Esophagus squamous epithelium (tissue), 4 donors: ENCODE data around the gene TPGS2.

Experiments
- POLR2A ChIP-seq, 4 donors: fragments of 450-650 bp; IDR thresholded peaks; one replicate each; pipeline ENCODE4 v1.6.1; 2017; ENCODE audit warnings: antibody characterized with exemption in 4 of 4, mild to moderate bottlenecking in 4 of 4, moderate library complexity in 3 of 4
- TF ChIP-seq, protein P1 (sequence below), 6 experiments: fragments of 450-650 bp in 4 of 6; fragments of 200-600 bp in 2 of 6; sonication (generic) in 2 of 6; IDR thresholded peaks; one replicate each; pipeline ENCODE4 v1.5.1; 2016 to 2019; ENCODE audit warnings: antibody characterized with exemption in 6 of 6, mild to moderate bottlenecking in 4 of 6, moderate library complexity in 4 of 6

DNA sequence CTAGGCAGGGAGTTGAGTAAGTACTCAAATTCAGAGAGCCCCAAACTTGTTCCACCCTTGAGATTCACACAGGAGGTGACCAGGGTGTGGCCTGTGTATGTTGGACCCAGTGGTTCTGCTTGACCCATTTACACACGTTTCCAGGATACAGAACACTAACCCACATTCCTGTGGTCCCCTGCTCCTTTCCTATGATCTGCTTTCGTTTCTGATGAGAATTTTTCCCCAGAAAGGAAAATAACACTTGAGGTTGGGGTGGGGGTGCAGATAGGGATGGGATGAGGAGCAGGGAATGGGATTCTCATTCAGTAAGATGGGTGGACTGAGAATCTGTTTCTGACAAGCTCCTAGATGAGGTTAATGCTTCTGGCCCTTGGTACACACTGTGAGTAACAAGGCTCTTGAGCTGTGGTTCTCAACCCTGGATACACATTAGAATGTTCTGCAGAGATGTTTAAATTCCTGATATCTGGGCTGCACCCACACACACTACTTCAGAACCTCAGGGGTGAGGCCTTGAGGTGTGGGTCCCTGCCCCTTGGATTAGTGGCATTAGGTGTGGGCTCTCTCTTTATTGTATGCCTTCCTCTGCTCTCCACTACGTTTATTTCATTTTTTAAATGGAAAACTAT, 58.4 kb downstream of the TPGS2 start:
- TF ChIP-seq, protein P1, sequence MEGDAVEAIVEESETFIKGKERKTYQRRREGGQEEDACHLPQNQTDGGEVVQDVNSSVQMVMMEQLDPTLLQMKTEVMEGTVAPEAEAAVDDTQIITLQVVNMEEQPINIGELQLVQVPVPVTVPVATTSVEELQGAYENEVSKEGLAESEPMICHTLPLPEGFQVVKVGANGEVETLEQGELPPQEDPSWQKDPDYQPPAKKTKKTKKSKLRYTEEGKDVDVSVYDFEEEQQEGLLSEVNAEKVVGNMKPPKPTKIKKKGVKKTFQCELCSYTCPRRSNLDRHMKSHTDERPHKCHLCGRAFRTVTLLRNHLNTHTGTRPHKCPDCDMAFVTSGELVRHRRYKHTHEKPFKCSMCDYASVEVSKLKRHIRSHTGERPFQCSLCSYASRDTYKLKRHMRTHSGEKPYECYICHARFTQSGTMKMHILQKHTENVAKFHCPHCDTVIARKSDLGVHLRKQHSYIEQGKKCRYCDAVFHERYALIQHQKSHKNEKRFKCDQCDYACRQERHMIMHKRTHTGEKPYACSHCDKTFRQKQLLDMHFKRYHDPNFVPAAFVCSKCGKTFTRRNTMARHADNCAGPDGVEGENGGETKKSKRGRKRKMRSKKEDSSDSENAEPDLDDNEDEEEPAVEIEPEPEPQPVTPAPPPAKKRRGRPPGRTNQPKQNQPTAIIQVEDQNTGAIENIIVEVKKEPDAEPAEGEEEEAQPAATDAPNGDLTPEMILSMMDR (IDR thresholded peaks at IDR 0.05), result no peak
- TF ChIP-seq POLR2A (IDR thresholded peaks at IDR 0.05), result no peak
